HCT116 (cell line): ENCODE results near the gene CPSF4L.

Experiments
- CTCF ChIP-seq, 3 experiments: fragments of 200-600 bp in 1 of 3; sonication (generic) in 1 of 3; IDR thresholded peaks in 2 of 3; conservative IDR thresholded peaks in 1 of 3; 2 replicates each; pipeline ENCODE4 v1.5.1; 2012 to 2017; ENCODE audit warnings: low read depth in 2 of 3, low read length in 2 of 3, antibody characterized with exemption in 1 of 3, borderline replicate concordance in 1 of 3, control low read depth in 1 of 3, mild to moderate bottlenecking in 1 of 3, mixed read lengths in 1 of 3, mixed run types in 1 of 3, moderate library complexity in 1 of 3; ENCODE audit not compliant: insufficient read depth in 1 of 3
- EGR1 ChIP-seq: IDR thresholded peaks from 2 replicates; pipeline ENCODE4 v1.6.1; 2012; ENCODE audit warnings: low read depth
- EZH2 ChIP-seq: fragments of 200-600 bp; sonication (generic); IDR thresholded peaks from 2 replicates; pipeline ENCODE4 v1.6.1; 2017; ENCODE audit warnings: antibody characterized with exemption, mixed run types
- POLR2A ChIP-seq: IDR thresholded peaks from 2 replicates; pipeline ENCODE4 v1.7.0; 2011; ENCODE audit warnings: borderline replicate concordance; ENCODE audit not compliant: insufficient read depth, insufficient read length; ENCODE audit errors: extremely low read depth
- POLR2AphosphoS5 ChIP-seq: IDR thresholded peaks from 2 replicates; pipeline ENCODE4 v1.6.1; 2011; ENCODE audit warnings: mild to moderate bottlenecking, low read depth, low read length, moderate library complexity
- RAD21 ChIP-seq: IDR thresholded peaks from 2 replicates; pipeline ENCODE4 v1.6.1; 2012; ENCODE audit warnings: low read depth, mild to moderate bottlenecking
- SIN3A ChIP-seq: IDR thresholded peaks from 2 replicates; pipeline ENCODE4 v1.6.1; 2012; ENCODE audit warnings: low read depth
- SP1 ChIP-seq: IDR thresholded peaks from 2 replicates; pipeline ENCODE4 v1.6.1; 2012; ENCODE audit warnings: low read depth

- no peak for TF ChIP-seq RAD21
- no peak for TF ChIP-seq EGR1
- no peak for TF ChIP-seq CTCF (IDR thresholded peaks at IDR 0.05 in 2 of 3, conservative IDR thresholded peaks at IDR 0.05 in 1 of 3; ENCODE audit: borderline replicate concordance in 1 of 3, insufficient read depth in 1 of 3, low read depth in 2 of 3, low read length in 2 of 3)
- TF ChIP-seq POLR2A = no peak
- TF ChIP-seq POLR2AphosphoS5 = no peak
- TF ChIP-seq EZH2 = no peak
- TF ChIP-seq SIN3A = no peak
- no peak for TF ChIP-seq SP1
Measured at GRCh38 chr17:73224663-73225305, 36.9 kb downstream of the CPSF4L start.
